ENCODE data around the gene EPHA4. TPM values are rescaled to one million over a fixed set of nuclear protein-coding genes. Genes with fewer than 3 reads are reported as not detected.

The EPHA4 gene
- total and polyA plus RNA-seq, 2 donors (not counting 1 experiment from before 2014, with no cell fraction given), result 10.7 to 54.9 TPM

GRCh38 chr2:221482666-221483455 lies 89.2 kb downstream of the EPHA4 start:
- CTCF ChIA-PET, result no interaction called here

DNA sequence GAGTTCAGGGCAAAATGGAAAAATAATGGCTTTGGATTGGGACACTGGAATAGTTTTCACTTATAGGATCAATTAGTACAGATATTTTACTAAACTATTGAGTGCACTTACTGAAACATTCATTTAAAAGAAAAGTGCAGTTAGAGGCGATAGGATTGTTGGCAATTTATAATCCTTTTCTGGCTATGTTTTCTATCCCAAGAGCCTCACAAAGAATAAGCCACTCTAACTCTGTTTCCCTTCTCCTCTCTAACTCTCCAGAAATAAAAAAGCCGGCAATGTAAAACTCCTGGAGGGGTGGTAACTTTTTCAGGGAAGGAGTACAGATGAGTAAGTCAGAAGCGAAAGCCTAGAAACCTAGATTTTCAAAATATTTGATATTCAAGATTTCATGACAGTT lies 91.3 kb downstream of the EPHA4 start:
- Histone ChIP-seq H3K9ac (ENCODE audit: low read length) (no peak overlapping the region), H3K79me2 (ENCODE audit: control insufficient read depth, insufficient read depth, low read length) (no peaks in the 10 kb centered on the region), H4K20me1 (ENCODE audit: control insufficient read depth, insufficient read depth, low read length, poor library complexity, severe bottlenecking) (no peaks in the 10 kb centered on the region), H3K9me3 (ENCODE audit: control extremely low read depth in 1 of 3, control insufficient read depth in 2 of 3, insufficient read depth in 1 of 3, low read length in 2 of 3) (peaks cover 0 to 4% (median 0%) of the 10 kb centered on the region in 3 donors), H3K4me2 (replicated peaks; ENCODE audit: low read depth, low read length, poor library complexity, severe bottlenecking) (no peak overlapping the region), H3K4me3 (ENCODE audit: control extremely low read depth in 1 of 5, extremely low read depth in 1 of 5, insufficient read depth in 1 of 5, low read depth in 2 of 5, low read length in 4 of 5) (no peak overlapping the region), H3K36me3 (replicated peaks in 1 of 2; ENCODE audit: control extremely low read depth in 1 of 2, control insufficient read depth in 1 of 2, extremely low read depth in 1 of 2, insufficient read depth in 2 of 2, low read length in 1 of 2) (peaks cover 0 to 8% of the 10 kb centered on the region in 2 experiments), H2AFZ (ENCODE audit: insufficient read depth, low read depth, low read length, poor library complexity, severe bottlenecking) (no peak overlapping the region), H3K4me1 (ENCODE audit: control insufficient read depth in 2 of 2, insufficient read depth in 2 of 2, low read length in 2 of 2) (no peaks in the 10 kb centered on the region), H3K27ac (ENCODE audit: low read length in 2 of 2) (no peak overlapping the region), H3K27me3 (replicated peaks in 1 of 4; ENCODE audit: control extremely low read depth in 1 of 4, control insufficient read depth in 3 of 4, insufficient read depth in 4 of 4, low read length in 3 of 4) (no peaks in the 10 kb centered on the region)
- Mint-ChIP-seq H3K4me3 (no peak overlapping the region), H3K27ac (no peak overlapping the region), H3K9me3 (ENCODE audit: insufficient read depth) (no peaks in the 10 kb centered on the region), H3K4me1 (peaks cover 6% of the 10 kb centered on the region), H3K27me3 (no peaks in the 10 kb centered on the region)
- TF ChIP-seq, protein P1, sequence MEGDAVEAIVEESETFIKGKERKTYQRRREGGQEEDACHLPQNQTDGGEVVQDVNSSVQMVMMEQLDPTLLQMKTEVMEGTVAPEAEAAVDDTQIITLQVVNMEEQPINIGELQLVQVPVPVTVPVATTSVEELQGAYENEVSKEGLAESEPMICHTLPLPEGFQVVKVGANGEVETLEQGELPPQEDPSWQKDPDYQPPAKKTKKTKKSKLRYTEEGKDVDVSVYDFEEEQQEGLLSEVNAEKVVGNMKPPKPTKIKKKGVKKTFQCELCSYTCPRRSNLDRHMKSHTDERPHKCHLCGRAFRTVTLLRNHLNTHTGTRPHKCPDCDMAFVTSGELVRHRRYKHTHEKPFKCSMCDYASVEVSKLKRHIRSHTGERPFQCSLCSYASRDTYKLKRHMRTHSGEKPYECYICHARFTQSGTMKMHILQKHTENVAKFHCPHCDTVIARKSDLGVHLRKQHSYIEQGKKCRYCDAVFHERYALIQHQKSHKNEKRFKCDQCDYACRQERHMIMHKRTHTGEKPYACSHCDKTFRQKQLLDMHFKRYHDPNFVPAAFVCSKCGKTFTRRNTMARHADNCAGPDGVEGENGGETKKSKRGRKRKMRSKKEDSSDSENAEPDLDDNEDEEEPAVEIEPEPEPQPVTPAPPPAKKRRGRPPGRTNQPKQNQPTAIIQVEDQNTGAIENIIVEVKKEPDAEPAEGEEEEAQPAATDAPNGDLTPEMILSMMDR (IDR thresholded peaks at IDR 0.05), result no peak
- no peak for TF ChIP-seq EZH2 (IDR thresholded peaks at IDR 0.05; ENCODE audit: borderline replicate concordance, insufficient read depth, low read depth, low read length, poor library complexity, severe bottlenecking)
- ATAC-seq (ENCODE audit: low read depth) (no peak), DNase-seq (no peak)
- ChIA-PET CTCF (no interaction called here), POLR2A (no interaction called here)
- intact Hi-C loops (cut with micrococcal nuclease), result no loop called here
- no CpG with 5 or more reads among the region's 3 CpGs for WGBS (ENCODE audit: insufficient coverage)

More at GRCh38 chr2:221482666-221483455, 89.2 kb downstream of the EPHA4 start:
- H3K4me3 ChIP-seq (ENCODE audit: control extremely low read depth in 1 of 5, extremely low read depth in 1 of 5, insufficient read depth in 1 of 5, low read depth in 2 of 5, low read length in 4 of 5), result no peak overlapping the region
- no peaks in the 10 kb centered on the region for H4K20me1 ChIP-seq (ENCODE audit: control insufficient read depth, insufficient read depth, low read length, poor library complexity, severe bottlenecking)
- Mint-ChIP-seq H3K27me3 (no peaks in the 10 kb centered on the region), H3K4me3 (no peak overlapping the region), H3K9me3 (ENCODE audit: insufficient read depth) (no peaks in the 10 kb centered on the region), H3K4me1 (peaks cover 15% of the 10 kb centered on the region), H3K27ac (no peak overlapping the region)
- no peak overlapping the region for H3K9ac ChIP-seq (ENCODE audit: low read length)
- POLR2A ChIA-PET, result no interaction called here
- no peak overlapping the region for H3K4me2 ChIP-seq (replicated peaks; ENCODE audit: low read depth, low read length, poor library complexity, severe bottlenecking)
- H3K27me3 ChIP-seq (replicated peaks in 1 of 4; ENCODE audit: control extremely low read depth in 1 of 4, control insufficient read depth in 3 of 4, insufficient read depth in 4 of 4, low read length in 3 of 4), result no peaks in the 10 kb centered on the region
- peaks cover 0 to 4% (median 0%) of the 10 kb centered on the region in 3 donors for H3K9me3 ChIP-seq (ENCODE audit: control extremely low read depth in 1 of 3, control insufficient read depth in 2 of 3, insufficient read depth in 1 of 3, low read length in 2 of 3)
- peaks cover 0 to 8% of the 10 kb centered on the region in 2 experiments for H3K36me3 ChIP-seq (replicated peaks in 1 of 2; ENCODE audit: control extremely low read depth in 1 of 2, control insufficient read depth in 1 of 2, extremely low read depth in 1 of 2, insufficient read depth in 2 of 2, low read length in 1 of 2)
- DNase-seq (no peak), ATAC-seq (ENCODE audit: low read depth) (no peak)
- no peak overlapping the region for H2AFZ ChIP-seq (ENCODE audit: insufficient read depth, low read depth, low read length, poor library complexity, severe bottlenecking)
- no peak for TF ChIP-seq EZH2 (IDR thresholded peaks at IDR 0.05; ENCODE audit: borderline replicate concordance, insufficient read depth, low read depth, low read length, poor library complexity, severe bottlenecking)
- TF ChIP-seq, protein P1 (IDR thresholded peaks at IDR 0.05), result no peak
- intact Hi-C loops (cut with micrococcal nuclease), result no loop called here
- H3K79me2 ChIP-seq (ENCODE audit: control insufficient read depth, insufficient read depth, low read length), result no peaks in the 10 kb centered on the region
- no peak overlapping the region for H3K27ac ChIP-seq (ENCODE audit: low read length in 2 of 2)
- H3K4me1 ChIP-seq (ENCODE audit: control insufficient read depth in 2 of 2, insufficient read depth in 2 of 2, low read length in 2 of 2), result peaks cover 4 to 5% of the 10 kb centered on the region in 2 donors
- WGBS (ENCODE audit: insufficient coverage), result 80% methylated on average over 1 of the region's 12 CpGs
